Measurements from ENCODE around the gene ETFBKMT. TPM values are rescaled to one million over a fixed set of nuclear protein-coding genes. Genes with fewer than 3 reads are reported as not detected.
"Not testable (repeated sequence)": the region's sequence is repeated elsewhere in the genome, so short reads cannot be mapped to it uniquely, and the experiment has no call there.

Gene ETFBKMT
- total and polyA plus RNA-seq, 2 donors (not counting 1 experiment from before 2014, with no cell fraction given) = 2.8 to 6.1 TPM

GRCh38 chr12:31664038-31664437, 4.5 kb downstream of the ETFBKMT start:
- Histone ChIP-seq H3K4me2 (ENCODE audit: extremely low read depth, insufficient read depth, low read length) (no peak overlapping the region), H4K20me1 (ENCODE audit: control insufficient read depth, extremely low read depth, insufficient read depth, low read length) (no peaks in the 10 kb centered on the region), H3K27ac (ENCODE audit: insufficient read depth, low read length) (no peak overlapping the region), H3K9ac (ENCODE audit: insufficient read depth, low read length) (no peak overlapping the region), H3K79me2 (ENCODE audit: control insufficient read depth, insufficient read depth, low read length) (no peaks in the 10 kb centered on the region), H3K4me1 (ENCODE audit: control insufficient read depth, extremely low read depth, insufficient read depth, low read length) (no peaks in the 10 kb centered on the region), H3K4me3 (replicated peaks in 1 of 4; ENCODE audit: control extremely low read depth in 1 of 4, insufficient read depth in 1 of 4, low read depth in 3 of 4, low read length in 4 of 4) (no peak overlapping the region), H2AFZ (ENCODE audit: low read length) (no peak overlapping the region), H3K36me3 (ENCODE audit: control insufficient read depth, insufficient read depth, low read length) (no peaks in the 10 kb centered on the region), H3K9me3 (ENCODE audit: control insufficient read depth, insufficient read depth, low read depth, low read length) (no peaks in the 10 kb centered on the region), H3K27me3 (ENCODE audit: control insufficient read depth, insufficient read depth, low read length) (no peaks in the 10 kb centered on the region)
- no peak for TF ChIP-seq CTCF (conservative IDR thresholded peaks at IDR 0.05 in 1 of 2, IDR thresholded peaks at IDR 0.05 in 1 of 2; ENCODE audit: low read depth in 1 of 2, low read length in 2 of 2)
- TF ChIP-seq EZH2 (IDR thresholded peaks at IDR 0.05; ENCODE audit: low read length, missing control alignments) = no peak
- DNase-seq (ENCODE audit: low read depth in 2 of 2) = no peak

GRCh38 chr12:31669020-31669419, 9.5 kb downstream of the ETFBKMT start:
- Histone ChIP-seq H3K9ac (ENCODE audit: insufficient read depth, low read length) (no peak overlapping the region), H3K4me2 (ENCODE audit: extremely low read depth, insufficient read depth, low read length) (no peak overlapping the region), H3K79me2 (ENCODE audit: control insufficient read depth, insufficient read depth, low read length) (no peaks in the 10 kb centered on the region), H3K4me1 (ENCODE audit: control insufficient read depth, extremely low read depth, insufficient read depth, low read length) (no peaks in the 10 kb centered on the region), H2AFZ (ENCODE audit: low read length) (no peak overlapping the region), H3K27ac (ENCODE audit: insufficient read depth, low read length) (no peak overlapping the region), H4K20me1 (ENCODE audit: control insufficient read depth, extremely low read depth, insufficient read depth, low read length) (no peaks in the 10 kb centered on the region), H3K36me3 (ENCODE audit: control insufficient read depth, insufficient read depth, low read length) (no peaks in the 10 kb centered on the region), H3K9me3 (ENCODE audit: control insufficient read depth, insufficient read depth, low read depth, low read length) (no peaks in the 10 kb centered on the region), H3K4me3 (replicated peaks in 1 of 4; ENCODE audit: control extremely low read depth in 1 of 4, insufficient read depth in 1 of 4, low read depth in 3 of 4, low read length in 4 of 4) (no peak overlapping the region), H3K27me3 (ENCODE audit: control insufficient read depth, insufficient read depth, low read length) (no peaks in the 10 kb centered on the region)
- TF ChIP-seq EZH2 (IDR thresholded peaks at IDR 0.05; ENCODE audit: low read length, missing control alignments) (no peak), CTCF (conservative IDR thresholded peaks at IDR 0.05 in 1 of 2, IDR thresholded peaks at IDR 0.05 in 1 of 2; ENCODE audit: low read depth in 1 of 2, low read length in 2 of 2) (no peak)
- DNase-seq (ENCODE audit: low read depth in 2 of 2) = no peak

- not testable (repeated sequence) for H3K9me3 ChIP-seq (ENCODE audit: control insufficient read depth, insufficient read depth, low read depth, low read length); DNase-seq (ENCODE audit: low read depth in 2 of 2)
Observed at GRCh38 chr12:31669582-31669981, 10.1 kb downstream of the ETFBKMT start.

More at GRCh38 chr12:31669582-31669981, 10.1 kb downstream of the ETFBKMT start:
- H3K4me1 ChIP-seq (ENCODE audit: control insufficient read depth, extremely low read depth, insufficient read depth, low read length); H3K36me3 ChIP-seq (ENCODE audit: control insufficient read depth, insufficient read depth, low read length); H3K9ac ChIP-seq (ENCODE audit: insufficient read depth, low read length); H3K27me3 ChIP-seq (ENCODE audit: control insufficient read depth, insufficient read depth, low read length); H4K20me1 ChIP-seq (ENCODE audit: control insufficient read depth, extremely low read depth, insufficient read depth, low read length); H3K4me2 ChIP-seq (ENCODE audit: extremely low read depth, insufficient read depth, low read length); H3K79me2 ChIP-seq (ENCODE audit: control insufficient read depth, insufficient read depth, low read length); H3K27ac ChIP-seq (ENCODE audit: insufficient read depth, low read length); H3K4me3 ChIP-seq (replicated peaks in 1 of 4; ENCODE audit: control extremely low read depth in 1 of 4, insufficient read depth in 1 of 4, low read depth in 3 of 4, low read length in 4 of 4); H2AFZ ChIP-seq (ENCODE audit: low read length): not testable (repeated sequence)

All from fibroblast of lung (primary cell).